GM21390 (cell line): ENCODE data around the gene MSH2.
"Not testable (repeated sequence)": the region's sequence is repeated elsewhere in the genome, so short reads cannot be mapped to it uniquely, and the experiment has no call there.

Source experiments
- ATAC-seq: cut with Tn5 transposase; IDR thresholded peaks from one replicate; pipeline ENCODE4 v1.9.1; 2021; ENCODE audit not compliant: unreplicated experiment

The MSH2 gene

GRCh38 chr2:47406649-47407330, 3.8 kb downstream of the MSH2 start:
- not testable (repeated sequence) for ATAC-seq

- not testable (repeated sequence) for ATAC-seq
Measured at GRCh38 chr2:47407976-47408375, 5.0 kb downstream of the MSH2 start.

- ATAC-seq, result no peak
Measured at GRCh38 chr2:47414682-47415458, 11.9 kb downstream of the MSH2 start.

GRCh38 chr2:47420214-47420613, 17.3 kb downstream of the MSH2 start:
- no peak for ATAC-seq

- not testable (repeated sequence) for ATAC-seq
Measured at GRCh38 chr2:47420683-47421082, 17.7 kb downstream of the MSH2 start.

- no peak for ATAC-seq
Measured at GRCh38 chr2:47422016-47422415, 19.1 kb downstream of the MSH2 start.

- no peak for ATAC-seq
Measured at GRCh38 chr2:47422560-47422959, 19.6 kb downstream of the MSH2 start.

- no peak for ATAC-seq
Measured at GRCh38 chr2:47426786-47427185, 23.8 kb downstream of the MSH2 start.

GRCh38 chr2:47429795-47430194, 26.8 kb downstream of the MSH2 start:
- no peak for ATAC-seq

GRCh38 chr2:47433006-47433405, 30.1 kb downstream of the MSH2 start:
- ATAC-seq, result not testable (repeated sequence)

- not testable (repeated sequence) for ATAC-seq
Measured at GRCh38 chr2:47433445-47433844, 30.5 kb downstream of the MSH2 start.

GRCh38 chr2:47437287-47437686, 34.3 kb downstream of the MSH2 start:
- ATAC-seq, result no peak

- ATAC-seq, result no peak
Measured at GRCh38 chr2:47438106-47438505, 35.1 kb downstream of the MSH2 start.

GRCh38 chr2:47438783-47439182, 35.8 kb downstream of the MSH2 start:
- no peak for ATAC-seq

- no peak for ATAC-seq
Measured at GRCh38 chr2:47451790-47452189, 48.8 kb downstream of the MSH2 start.

GRCh38 chr2:47452761-47453160, 49.8 kb downstream of the MSH2 start:
- ATAC-seq, result no peak

- not testable (repeated sequence) for ATAC-seq
Measured at GRCh38 chr2:47454818-47455217, 51.9 kb downstream of the MSH2 start.

- ATAC-seq, result no peak
Measured at GRCh38 chr2:47455411-47455810, 52.5 kb downstream of the MSH2 start.

- ATAC-seq, result no peak
Measured at GRCh38 chr2:47456851-47457250, 53.9 kb downstream of the MSH2 start.

GRCh38 chr2:47457268-47457667, 54.3 kb downstream of the MSH2 start:
- no peak for ATAC-seq

GRCh38 chr2:47459021-47459420, 56.1 kb downstream of the MSH2 start:
- no peak for ATAC-seq

- ATAC-seq, result no peak
Measured at GRCh38 chr2:47460766-47461165, 57.8 kb downstream of the MSH2 start.
